ENCODE measurements around the gene TOMM70.
"Not testable (repeated sequence)": the region's sequence is repeated elsewhere in the genome, so short reads cannot be mapped to it uniquely, and the experiment has no call there.

Gene TOMM70

GRCh38 chr3:100368441-100368840 lies 32.4 kb downstream of the TOMM70 start:
- in situ Hi-C loops (cut with MboI; ENCODE audit: low sequenced_read_pairs), result no loop called here

GRCh38 chr3:100366424-100366823 lies 34.5 kb downstream of the TOMM70 start:
- in situ Hi-C loops (cut with MboI; ENCODE audit: low sequenced_read_pairs), result no loop called here

- in situ Hi-C loops (cut with MboI; ENCODE audit: low sequenced_read_pairs), result no loop called here
These were observed 36.5 kb downstream of the TOMM70 start for GRCh38 chr3:100364421-100364820.

GRCh38 chr3:100361897-100362296 lies 39.0 kb downstream of the TOMM70 start:
- in situ Hi-C loops (cut with MboI; ENCODE audit: low sequenced_read_pairs), result no loop called here

- in situ Hi-C loops (cut with MboI; ENCODE audit: low sequenced_read_pairs), result no loop called here
These were observed 40.0 kb downstream of the TOMM70 start for GRCh38 chr3:100360757-100361496.

- in situ Hi-C loops (cut with MboI; ENCODE audit: low sequenced_read_pairs), result no loop called here
These were observed 41.9 kb downstream of the TOMM70 start for GRCh38 chr3:100359035-100359434.

- in situ Hi-C loops (cut with MboI; ENCODE audit: low sequenced_read_pairs), result no loop called here
These were observed 42.5 kb downstream of the TOMM70 start for GRCh38 chr3:100358413-100358812.

GRCh38 chr3:100354850-100355249 lies 46.0 kb downstream of the TOMM70 start:
- in situ Hi-C loops (cut with MboI; ENCODE audit: low sequenced_read_pairs), result no loop called here

GRCh38 chr3:100352296-100353231 lies 48.3 kb downstream of the TOMM70 start:
- in situ Hi-C loops (cut with MboI; ENCODE audit: low sequenced_read_pairs), result no loop called here

- in situ Hi-C loops (cut with MboI; ENCODE audit: low sequenced_read_pairs), result not testable (repeated sequence)
These were observed 49.1 kb downstream of the TOMM70 start for GRCh38 chr3:100351770-100352169.

GRCh38 chr3:100348727-100349126 lies 52.2 kb downstream of the TOMM70 start:
- in situ Hi-C loops (cut with MboI; ENCODE audit: low sequenced_read_pairs), result no loop called here

GRCh38 chr3:100340527-100340926 lies 60.4 kb downstream of the TOMM70 start:
- in situ Hi-C loops (cut with MboI; ENCODE audit: low sequenced_read_pairs), result no loop called here

GRCh38 chr3:100339786-100340185 lies 61.1 kb downstream of the TOMM70 start:
- in situ Hi-C loops (cut with MboI; ENCODE audit: low sequenced_read_pairs), result no loop called here

GRCh38 chr3:100338911-100339310 lies 62.0 kb downstream of the TOMM70 start:
- in situ Hi-C loops (cut with MboI; ENCODE audit: low sequenced_read_pairs), result no loop called here

GRCh38 chr3:100336229-100336628 lies 64.7 kb downstream of the TOMM70 start:
- in situ Hi-C loops (cut with MboI; ENCODE audit: low sequenced_read_pairs), result not testable (repeated sequence)

GRCh38 chr3:100335434-100335833 lies 65.5 kb downstream of the TOMM70 start:
- in situ Hi-C loops (cut with MboI; ENCODE audit: low sequenced_read_pairs), result no loop called here

- in situ Hi-C loops (cut with MboI; ENCODE audit: low sequenced_read_pairs), result no loop called here
These were observed 66.2 kb downstream of the TOMM70 start, which contains the start of gene NIT2 for GRCh38 chr3:100334488-100335351. TSS of gene NIT2 (plus strand) at chr3:100334757. CDS start at chr3:100334792, 35 bp downstream.

- in situ Hi-C loops (cut with MboI; ENCODE audit: low sequenced_read_pairs), result no loop called here
These were observed 66.9 kb downstream of the TOMM70 start for GRCh38 chr3:100333970-100334487.

- in situ Hi-C loops (cut with MboI; ENCODE audit: low sequenced_read_pairs), result no loop called here
These were observed 67.8 kb downstream of the TOMM70 start for GRCh38 chr3:100333051-100333450.

- in situ Hi-C loops (cut with MboI; ENCODE audit: low sequenced_read_pairs), result no loop called here
These were observed 69.2 kb downstream of the TOMM70 start for GRCh38 chr3:100331660-100332059.

GRCh38 chr3:100330651-100331050 lies 70.2 kb downstream of the TOMM70 start:
- in situ Hi-C loops (cut with MboI; ENCODE audit: low sequenced_read_pairs), result no loop called here

Measured in HL-60/S4 treated with retinoic acid at 250 ng/mL for 4 days and 3 days (cell line).